B cell (primary cell): Measurements from ENCODE around the gene DDX28. TPM values are rescaled to one million over a fixed set of nuclear protein-coding genes. Genes with fewer than 3 reads are reported as not detected.

Experiments
- ATAC-seq: fragments of 200-7000 bp; cut with Tn5 transposase; one replicate; pipeline ENCODE4 v1.10.0; 2021; ENCODE audit warnings: low read depth, mild to moderate bottlenecking, moderate number of reproducible peaks, moderate library complexity
- CTCF ChIA-PET: fragments of 350-600 bp; sonication (Branson Sonifier 250); formaldehyde crosslinking; loops from one replicate; lab custom pipeline; 2021; ENCODE audit warnings: antibody characterized with exemption, inconsistent platforms; lab: Charles Lee
- POLR2A ChIA-PET: fragments of 350-600 bp; sonication (Branson Sonifier 250); formaldehyde crosslinking; loops from one replicate; lab custom pipeline; 2021; ENCODE audit warnings: antibody characterized with exemption; lab: Charles Lee
- DNase-seq: peaks from one replicate; pipeline ENCODE4 v3.0.0; 2013
- H2AFZ ChIP-seq: 2 replicates; pipeline ENCODE4 v1.6.1; 2012; ENCODE audit warnings: mild to moderate bottlenecking, low read depth, low read length; ENCODE audit not compliant: insufficient read depth, poor library complexity, severe bottlenecking
- H3K27ac ChIP-seq, 2 donors: 1 replicate in 1 of 2; 2 replicates in 1 of 2; pipeline ENCODE4 v1.5.1; 2012 to 2013; ENCODE audit warnings: low read length in 2 of 2, mild to moderate bottlenecking in 2 of 2, moderate library complexity in 1 of 2
- H3K27me3 ChIP-seq, 4 experiments: fragments of 200-600 bp in 1 of 4; sonication (generic) in 1 of 4; replicated peaks in 1 of 4; 1 replicate in 2 of 4; 2 replicates in 2 of 4; pipeline versions ENCODE4 v1.6.1 to v1.7.0; 2013 to 2016; ENCODE audit warnings: low read length in 3 of 4, mild to moderate bottlenecking in 2 of 4, mixed read lengths in 1 of 4, moderate library complexity in 1 of 4; ENCODE audit not compliant: insufficient read depth in 4 of 4, control insufficient read depth in 3 of 4; ENCODE audit errors: control extremely low read depth in 1 of 4
- H3K36me3 ChIP-seq, 2 experiments: replicated peaks in 1 of 2; 1 replicate in 1 of 2; 2 replicates in 1 of 2; pipeline versions ENCODE4 v1.6.1 to v1.7.1; 2013; ENCODE audit warnings: low read length in 1 of 2; ENCODE audit not compliant: insufficient read depth in 2 of 2, control insufficient read depth in 1 of 2; ENCODE audit errors: control extremely low read depth in 1 of 2, extremely low read depth in 1 of 2
- H3K4me1 ChIP-seq, 2 donors: fragments of 200-600 bp in 1 of 2; sonication (generic) in 1 of 2; 1 replicate in 1 of 2; 2 replicates in 1 of 2; pipeline versions ENCODE4 v1.5.1 to v1.6.1; 2013 to 2017; ENCODE audit warnings: low read length in 2 of 2; ENCODE audit not compliant: control insufficient read depth in 2 of 2, insufficient read depth in 2 of 2
- H3K4me2 ChIP-seq: replicated peaks from 2 replicates; pipeline ENCODE3; 2012; ENCODE audit warnings: mild to moderate bottlenecking, low read depth, low read length; ENCODE audit not compliant: poor library complexity, severe bottlenecking
- H3K4me3 ChIP-seq, 5 experiments: fragments of 200-600 bp in 1 of 5; sonication (generic) in 1 of 5; 1 replicate in 3 of 5; 2 replicates in 2 of 5; pipeline versions ENCODE4 v1.5.1 to v1.7.0; 2011 to 2016; ENCODE audit warnings: low read length in 4 of 5, mild to moderate bottlenecking in 4 of 5, low read depth in 2 of 5, control low read depth in 1 of 5, moderate library complexity in 1 of 5; ENCODE audit not compliant: insufficient read depth in 1 of 5; ENCODE audit errors: control extremely low read depth in 1 of 5, extremely low read depth in 1 of 5
- H3K79me2 ChIP-seq: fragments of 200-600 bp; sonication (generic); one replicate; pipeline ENCODE4 v1.6.0; 2016; ENCODE audit warnings: low read length; ENCODE audit not compliant: control insufficient read depth, insufficient read depth
- H3K9ac ChIP-seq: fragments of 200-600 bp; sonication (generic); 2 replicates; pipeline ENCODE4 v1.6.1; 2017; ENCODE audit warnings: mild to moderate bottlenecking, low read length, moderate library complexity
- H3K9me3 ChIP-seq, 3 donors: one replicate each; pipeline versions ENCODE4 v1.6.1 to v1.7.1; 2013; ENCODE audit warnings: low read length in 2 of 3; ENCODE audit not compliant: control insufficient read depth in 2 of 3, insufficient read depth in 1 of 3; ENCODE audit errors: control extremely low read depth in 1 of 3
- H4K20me1 ChIP-seq: 2 replicates; pipeline ENCODE4 v1.6.0; 2012; ENCODE audit warnings: mild to moderate bottlenecking, low read length; ENCODE audit not compliant: insufficient read depth, control insufficient read depth, poor library complexity, severe bottlenecking
- H3K27ac Mint-ChIP-seq: one replicate; pipeline ENCODE4 v1.8.0; 2021; ENCODE audit warnings: mixed read lengths
- H3K27me3 Mint-ChIP-seq: one replicate; pipeline ENCODE4 v1.8.0; 2021; ENCODE audit warnings: mixed read lengths
- H3K4me1 Mint-ChIP-seq: one replicate; pipeline ENCODE4 v1.8.0; 2021; ENCODE audit warnings: mixed read lengths
- H3K4me3 Mint-ChIP-seq: one replicate; pipeline ENCODE4 v1.8.0; 2021; ENCODE audit warnings: mixed read lengths
- H3K9me3 Mint-ChIP-seq: one replicate; pipeline ENCODE4 v1.8.0; 2022; ENCODE audit warnings: mixed read lengths; ENCODE audit not compliant: insufficient read depth
- EZH2 ChIP-seq: IDR thresholded peaks from 2 replicates; pipeline ENCODE4 v1.6.1; 2012; ENCODE audit warnings: borderline replicate concordance, low read depth, mild to moderate bottlenecking, moderate library complexity, low read length; ENCODE audit not compliant: insufficient read depth, poor library complexity, severe bottlenecking
- WGBS: methylation state at CpG from one replicate; pipeline ENCODE4 v1.1.5; 2013; ENCODE audit warnings: missing lambda C conversion rate; ENCODE audit not compliant: insufficient coverage; 5-methylcytosine and 5-hydroxymethylcytosine counted together
- intact Hi-C: fragments of 100-400 bp; cut with micrococcal nuclease; formaldehyde crosslinking; loops from one replicate; pipeline ENCODE4 v1.10.0; 2022
- polyA plus RNA-seq: library from polyadenylated mRNA; depleted of rRNA; stranded (reverse); fragments of >200 nt; gene quantifications from 2 replicates; pipeline ENCODE4 v1.2.3, GENCODE V29; 2012
- total RNA-seq, 2 donors: library from RNA; stranded (reverse); fragments of 120-200 nt in 1 of 2; gene quantifications; 1 replicate in 1 of 2; 2 replicates in 1 of 2; pipeline versions ENCODE4 v1.2.3 to v1.2.4, GENCODE V29; 2013 to 2022
- TF ChIP-seq, protein P1 (sequence below): fragments of 200-600 bp; IDR thresholded peaks from one replicate; pipeline ENCODE4 v1.8.0; 2022; ENCODE audit warnings: antibody characterized with exemption, mild to moderate bottlenecking

Gene DDX28
- total and polyA plus RNA-seq, 2 donors (not counting 1 experiment from before 2014, with no cell fraction given), result 8.0 to 20.2 TPM

DNA sequence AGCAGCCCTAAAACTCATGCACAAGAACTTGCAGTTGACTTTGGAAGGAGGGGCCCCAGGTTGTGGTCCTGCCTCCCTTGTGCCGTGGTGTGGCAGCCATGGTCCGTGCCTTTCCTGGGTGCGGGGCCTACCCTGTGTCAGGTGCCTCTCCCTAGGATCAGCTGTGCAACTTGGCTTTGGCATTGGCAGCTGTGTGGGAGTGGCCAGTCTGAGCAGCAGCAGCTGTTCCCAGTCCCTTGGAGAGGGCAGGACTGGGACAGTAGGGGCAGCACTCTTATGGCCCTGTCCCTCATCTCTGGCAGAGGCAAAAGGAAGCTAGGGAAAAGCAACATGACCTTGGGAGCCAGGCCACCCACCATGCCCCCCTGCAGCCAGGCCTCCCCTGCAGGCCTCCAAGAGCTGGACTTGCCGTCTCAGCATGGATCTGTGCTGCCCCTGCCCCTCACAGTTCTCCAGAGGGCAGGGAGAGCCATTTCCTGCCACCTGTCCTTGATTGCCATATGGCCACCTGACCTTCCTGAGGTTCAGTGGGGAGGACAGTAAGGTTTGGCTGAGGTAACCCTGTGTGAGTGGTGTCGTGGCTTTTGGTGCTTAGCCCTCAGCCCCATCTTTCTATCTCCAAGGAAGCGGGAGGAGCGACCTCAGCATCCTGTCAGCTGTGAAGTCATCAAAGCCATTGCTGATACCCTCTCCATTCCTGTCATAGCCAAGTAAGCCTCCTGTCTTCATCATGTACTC lies 46.6 kb upstream of the DDX28 start:
- POLR2A ChIA-PET, result interaction anchor here (0.6 to 4.7 kb wide), 5 partner anchors 14 to 1671 kb away, joined by 4 to 52 read pairs (median 8); partner anchors contain the start of gene NFATC3
- no peak overlapping the region for H3K9ac ChIP-seq
- DNase-seq, result no peak

More for the DNA sequence above, 46.6 kb upstream of the DDX28 start:
- Mint-ChIP-seq H3K4me1 (peaks cover 56% of the 10 kb centered on the region), H3K27me3 (no peaks in the 10 kb centered on the region), H3K9me3 (no peaks in the 10 kb centered on the region), H3K4me3 (no peak overlapping the region), H3K27ac (peak overlapping the region; percentile 86)
- intact Hi-C loops, result loop anchor here (1.0 to 2.0 kb wide), 2 partner anchors 15 to 47 kb away; partner anchors contain the start of gene NFATC3
- Histone ChIP-seq H2AFZ (no peak overlapping the region), H3K9me3 (no peaks in the 10 kb centered on the region), H3K27ac (peak overlapping the region in 1 of 2 donors; percentile 65), H3K4me2 (peak overlapping the region; percentile 61), H4K20me1 (peaks cover 57% of the 10 kb centered on the region), H3K4me1 (peaks cover 53 to 59% of the 10 kb centered on the region in 2 donors), H3K36me3 (peaks cover 7 to 77% of the 10 kb centered on the region in 2 experiments), H3K27me3 (no peaks in the 10 kb centered on the region), H3K79me2 (peaks cover 60% of the 10 kb centered on the region), H3K4me3 (no peak overlapping the region)
- TF ChIP-seq, protein P1, sequence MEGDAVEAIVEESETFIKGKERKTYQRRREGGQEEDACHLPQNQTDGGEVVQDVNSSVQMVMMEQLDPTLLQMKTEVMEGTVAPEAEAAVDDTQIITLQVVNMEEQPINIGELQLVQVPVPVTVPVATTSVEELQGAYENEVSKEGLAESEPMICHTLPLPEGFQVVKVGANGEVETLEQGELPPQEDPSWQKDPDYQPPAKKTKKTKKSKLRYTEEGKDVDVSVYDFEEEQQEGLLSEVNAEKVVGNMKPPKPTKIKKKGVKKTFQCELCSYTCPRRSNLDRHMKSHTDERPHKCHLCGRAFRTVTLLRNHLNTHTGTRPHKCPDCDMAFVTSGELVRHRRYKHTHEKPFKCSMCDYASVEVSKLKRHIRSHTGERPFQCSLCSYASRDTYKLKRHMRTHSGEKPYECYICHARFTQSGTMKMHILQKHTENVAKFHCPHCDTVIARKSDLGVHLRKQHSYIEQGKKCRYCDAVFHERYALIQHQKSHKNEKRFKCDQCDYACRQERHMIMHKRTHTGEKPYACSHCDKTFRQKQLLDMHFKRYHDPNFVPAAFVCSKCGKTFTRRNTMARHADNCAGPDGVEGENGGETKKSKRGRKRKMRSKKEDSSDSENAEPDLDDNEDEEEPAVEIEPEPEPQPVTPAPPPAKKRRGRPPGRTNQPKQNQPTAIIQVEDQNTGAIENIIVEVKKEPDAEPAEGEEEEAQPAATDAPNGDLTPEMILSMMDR, result no peak
- no peak for TF ChIP-seq EZH2
- 95% methylated on average over 4 of the region's 7 CpGs for WGBS
- CTCF ChIA-PET, result interaction anchor here (1.4 to 14.0 kb wide), 7 partner anchors 14 to 186 kb away, joined by 4 to 242 read pairs (median 16); partner anchors contain the start of genes NFATC3 and NRN1L
- no peak for ATAC-seq
